Progenitor cell of endocrine pancreas (in vitro differentiated cells): Measurements from ENCODE around the gene PSORS1C2. TPM values are rescaled to one million over a fixed set of nuclear protein-coding genes. Genes with fewer than 3 reads are reported as not detected.

Source experiments
- DNase-seq: peaks from one replicate; pipeline ENCODE4 v3.0.0; 2021; ENCODE audit warnings: low spot score; ENCODE audit not compliant: unreplicated experiment
- H3K27ac Mint-ChIP-seq: 2 replicates; pipeline ENCODE4 v1.8.0; 2021; ENCODE audit warnings: mild to moderate bottlenecking, moderate library complexity, mixed read lengths
- H3K27me3 Mint-ChIP-seq: 2 replicates; pipeline ENCODE4 v1.8.0; 2021; ENCODE audit warnings: mixed read lengths
- H3K36me3 Mint-ChIP-seq: 2 replicates; pipeline ENCODE4 v1.8.0; 2022; ENCODE audit warnings: mixed read lengths; ENCODE audit not compliant: insufficient read depth
- H3K4me1 Mint-ChIP-seq: 2 replicates; pipeline ENCODE4 v1.8.0; 2021; ENCODE audit warnings: low read depth, mixed read lengths
- H3K4me3 Mint-ChIP-seq: 2 replicates; pipeline ENCODE4 v1.8.0; 2021; ENCODE audit warnings: low read depth, mild to moderate bottlenecking, moderate library complexity, mixed read lengths
- H3K9me3 Mint-ChIP-seq: 2 replicates; pipeline ENCODE4 v1.8.0; 2021; ENCODE audit warnings: low read depth, mixed read lengths
- total RNA-seq: library from RNA; stranded (reverse); gene quantifications from 2 replicates; pipeline ENCODE4 v1.2.1, GENCODE V29; 2021
- TF ChIP-seq, protein P1 (sequence below): fragments of 200-600 bp; sonication (generic); IDR thresholded peaks from one replicate; pipeline ENCODE4 v1.5.0; 2021; ENCODE audit warnings: antibody characterized with exemption, mild to moderate bottlenecking; ENCODE audit not compliant: unreplicated experiment

Gene PSORS1C2
- total RNA-seq, 1 donor from 2014 or later = not detected

DNA sequence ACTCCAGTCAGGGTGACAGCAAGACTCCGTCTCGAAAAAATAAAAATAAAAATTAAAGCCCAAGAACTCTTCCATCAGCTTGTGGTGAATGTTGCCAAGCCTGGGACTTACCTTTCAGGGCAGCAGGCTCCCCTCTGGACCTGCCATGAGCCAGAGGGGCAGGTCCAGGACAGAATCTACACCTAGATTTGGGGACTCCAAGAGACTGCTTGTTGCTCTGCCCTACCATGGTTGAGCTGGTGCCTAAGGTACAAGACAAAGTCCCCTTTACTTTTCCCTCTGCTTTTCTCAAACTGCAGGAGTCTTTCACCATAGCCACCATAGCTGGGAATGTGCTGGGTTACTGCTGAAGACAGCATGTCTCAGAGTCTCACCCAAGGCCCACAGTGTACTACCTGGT, 35.7 kb downstream of the PSORS1C2 start:
- TF ChIP-seq, protein P1, sequence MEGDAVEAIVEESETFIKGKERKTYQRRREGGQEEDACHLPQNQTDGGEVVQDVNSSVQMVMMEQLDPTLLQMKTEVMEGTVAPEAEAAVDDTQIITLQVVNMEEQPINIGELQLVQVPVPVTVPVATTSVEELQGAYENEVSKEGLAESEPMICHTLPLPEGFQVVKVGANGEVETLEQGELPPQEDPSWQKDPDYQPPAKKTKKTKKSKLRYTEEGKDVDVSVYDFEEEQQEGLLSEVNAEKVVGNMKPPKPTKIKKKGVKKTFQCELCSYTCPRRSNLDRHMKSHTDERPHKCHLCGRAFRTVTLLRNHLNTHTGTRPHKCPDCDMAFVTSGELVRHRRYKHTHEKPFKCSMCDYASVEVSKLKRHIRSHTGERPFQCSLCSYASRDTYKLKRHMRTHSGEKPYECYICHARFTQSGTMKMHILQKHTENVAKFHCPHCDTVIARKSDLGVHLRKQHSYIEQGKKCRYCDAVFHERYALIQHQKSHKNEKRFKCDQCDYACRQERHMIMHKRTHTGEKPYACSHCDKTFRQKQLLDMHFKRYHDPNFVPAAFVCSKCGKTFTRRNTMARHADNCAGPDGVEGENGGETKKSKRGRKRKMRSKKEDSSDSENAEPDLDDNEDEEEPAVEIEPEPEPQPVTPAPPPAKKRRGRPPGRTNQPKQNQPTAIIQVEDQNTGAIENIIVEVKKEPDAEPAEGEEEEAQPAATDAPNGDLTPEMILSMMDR = no peak

GRCh38 chr6:31098449-31098938, 40.4 kb downstream of the PSORS1C2 start:
- Mint-ChIP-seq H3K4me3 (no peak overlapping the region), H3K27ac (no peak overlapping the region), H3K9me3 (no peaks in the 10 kb centered on the region), H3K36me3 (no peaks in the 10 kb centered on the region), H3K27me3 (no peaks in the 10 kb centered on the region), H3K4me1 (no peaks in the 10 kb centered on the region)
- TF ChIP-seq, protein P1 = no peak
- no peak for DNase-seq

More for the DNA sequence above, 35.7 kb downstream of the PSORS1C2 start:
- Mint-ChIP-seq H3K9me3 (no peaks in the 10 kb centered on the region), H3K27me3 (peaks cover 3% of the 10 kb centered on the region), H3K4me1 (no peaks in the 10 kb centered on the region), H3K4me3 (no peak overlapping the region), H3K36me3 (no peaks in the 10 kb centered on the region), H3K27ac (no peak overlapping the region)
- DNase-seq = no peak

- no peak for DNase-seq
- no peaks in the 10 kb centered on the region for H3K9me3 Mint-ChIP-seq
- TF ChIP-seq, protein P1 = no peak
- H3K4me1 Mint-ChIP-seq = peaks cover 3% of the 10 kb centered on the region
- H3K27ac Mint-ChIP-seq = no peak overlapping the region
- H3K4me3 Mint-ChIP-seq = no peak overlapping the region
- no peaks in the 10 kb centered on the region for H3K27me3 Mint-ChIP-seq
- H3K36me3 Mint-ChIP-seq = no peaks in the 10 kb centered on the region
These were observed 42.2 kb downstream of the PSORS1C2 start for GRCh38 chr6:31096656-31097055.

GRCh38 chr6:31096215-31096614, 42.7 kb downstream of the PSORS1C2 start:
- Mint-ChIP-seq H3K27ac (no peak overlapping the region), H3K9me3 (no peaks in the 10 kb centered on the region), H3K4me3 (no peak overlapping the region), H3K27me3 (no peaks in the 10 kb centered on the region), H3K4me1 (peaks cover 3% of the 10 kb centered on the region), H3K36me3 (no peaks in the 10 kb centered on the region)
- no peak for DNase-seq
- TF ChIP-seq, protein P1 = no peak

- H3K9me3 Mint-ChIP-seq = no peaks in the 10 kb centered on the region
- H3K36me3 Mint-ChIP-seq = no peaks in the 10 kb centered on the region
- no peak overlapping the region for H3K27ac Mint-ChIP-seq
- no peak overlapping the region for H3K4me3 Mint-ChIP-seq
- no peaks in the 10 kb centered on the region for H3K27me3 Mint-ChIP-seq
- peaks cover 3% of the 10 kb centered on the region for H3K4me1 Mint-ChIP-seq
- no peak for DNase-seq
- TF ChIP-seq, protein P1 = no peak
These were observed 44.4 kb downstream of the PSORS1C2 start for GRCh38 chr6:31094389-31094881.
